ENCODE data around the gene ATP2B2.
A peak's percentile ranks its signal among the peaks of the same experiment; 100 is the strongest.

GRCh38 chr3:10374311-10374710 is 131.1 kb downstream of the ATP2B2 start:
- TF ChIP-seq CTCF (IDR thresholded peaks at IDR 0.05 in 2 of 3, conservative IDR thresholded peaks at IDR 0.05 in 1 of 3; ENCODE audit: borderline replicate concordance in 1 of 3, insufficient read depth in 1 of 3, low read depth in 2 of 3, low read length in 2 of 3): 0 out of 6 replicates have a peak, but pooled peaks of 1 of the 3 experiments have one; percentile 2
- no peak for TF ChIP-seq EZH2 (IDR thresholded peaks at IDR 0.05)
- TF ChIP-seq ATF3 (IDR thresholded peaks at IDR 0.05): no peak
- TF ChIP-seq TCF7L2 (IDR thresholded peaks at IDR 0.05; ENCODE audit: borderline replicate concordance, extremely low read depth, insufficient read depth, insufficient read length): no peak
- no peak for TF ChIP-seq FOSL1 (IDR thresholded peaks at IDR 0.05; ENCODE audit: low read depth)
- no peak for TF ChIP-seq MAX (IDR thresholded peaks at IDR 0.05)
- no peak for TF ChIP-seq POLR2A (IDR thresholded peaks at IDR 0.05; ENCODE audit: borderline replicate concordance, extremely low read depth, insufficient read depth, insufficient read length)
- TF ChIP-seq ZBTB33 (IDR thresholded peaks at IDR 0.05; ENCODE audit: extremely low read depth, insufficient replicate concordance, low read length): no peak
- TF ChIP-seq ELF1 (IDR thresholded peaks at IDR 0.05; ENCODE audit: borderline replicate concordance, low read depth): no peak

Data from HCT116 (cell line).